IPS-NIHi11 (cell line): ENCODE results near the gene C4B.
"Not testable (repeated sequence)": the region's sequence is repeated elsewhere in the genome, so short reads cannot be mapped to it uniquely, and the experiment has no call there.

Source experiments
- DNase-seq: peaks from one replicate; pipeline ENCODE4 v3.0.0; 2012; ENCODE audit warnings: mixed read lengths, low spot score

Gene C4B

DNA sequence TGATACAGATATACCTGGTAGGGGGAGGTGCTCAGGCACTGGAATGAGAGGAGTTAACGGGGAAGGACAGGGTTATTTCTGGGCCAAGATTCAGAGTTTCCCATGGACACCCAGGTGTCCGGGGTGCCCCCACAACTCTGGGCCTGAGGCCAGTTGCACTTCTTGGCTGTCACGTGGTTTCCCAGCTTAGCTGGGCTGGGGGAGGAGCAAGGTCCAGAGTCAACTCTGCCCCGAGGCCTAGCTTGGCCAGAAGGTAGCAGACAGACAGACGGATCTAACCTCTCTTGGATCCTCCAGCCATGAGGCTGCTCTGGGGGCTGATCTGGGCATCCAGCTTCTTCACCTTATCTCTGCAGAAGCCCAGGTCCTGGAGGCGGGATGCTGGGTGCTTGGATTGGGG is at the start of gene C4B:
C4B (plus strand) TSS at position 249 of the 400 bp plus-strand sequence; CDS start at position 300, 51 bp downstream.
- not testable (repeated sequence) for DNase-seq

DNA sequence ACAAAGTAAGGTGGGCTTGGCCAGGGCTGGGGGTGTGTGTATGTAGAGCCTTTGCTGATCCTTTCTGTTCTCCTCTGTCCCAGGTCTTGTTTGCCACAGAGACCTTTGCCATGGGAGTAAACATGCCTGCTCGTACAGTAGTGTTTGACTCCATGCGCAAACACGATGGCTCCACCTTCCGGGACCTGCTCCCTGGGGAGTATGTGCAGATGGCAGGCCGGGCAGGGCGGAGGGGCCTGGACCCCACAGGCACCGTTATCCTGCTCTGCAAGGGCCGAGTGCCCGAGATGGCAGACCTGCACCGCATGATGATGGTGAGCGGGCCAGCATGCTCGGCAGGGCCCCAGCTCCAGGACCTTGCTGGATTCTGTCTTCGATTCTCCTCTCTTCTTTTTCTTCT is 48.9 kb upstream of the C4B start:
- DNase-seq, result no peak

DNA sequence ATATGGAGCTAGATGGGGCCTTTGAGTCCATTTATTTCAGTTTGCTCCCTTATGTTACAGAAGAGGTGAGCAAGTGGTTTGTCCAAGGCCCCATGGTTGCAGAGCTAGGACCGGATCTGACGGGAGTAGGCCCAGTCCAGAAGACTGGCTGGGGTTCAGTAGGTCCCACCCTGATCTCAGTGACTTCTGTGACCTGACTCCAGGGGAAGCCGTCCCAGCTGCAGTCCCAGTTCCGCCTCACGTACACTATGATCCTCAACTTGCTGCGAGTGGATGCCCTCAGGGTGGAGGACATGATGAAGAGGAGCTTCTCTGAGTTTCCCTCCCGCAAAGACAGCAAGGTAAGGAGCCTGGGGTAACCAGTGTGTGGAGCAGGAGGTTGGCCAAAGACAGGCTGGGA is 48.1 kb upstream of the C4B start:
- DNase-seq, result no peak

DNA sequence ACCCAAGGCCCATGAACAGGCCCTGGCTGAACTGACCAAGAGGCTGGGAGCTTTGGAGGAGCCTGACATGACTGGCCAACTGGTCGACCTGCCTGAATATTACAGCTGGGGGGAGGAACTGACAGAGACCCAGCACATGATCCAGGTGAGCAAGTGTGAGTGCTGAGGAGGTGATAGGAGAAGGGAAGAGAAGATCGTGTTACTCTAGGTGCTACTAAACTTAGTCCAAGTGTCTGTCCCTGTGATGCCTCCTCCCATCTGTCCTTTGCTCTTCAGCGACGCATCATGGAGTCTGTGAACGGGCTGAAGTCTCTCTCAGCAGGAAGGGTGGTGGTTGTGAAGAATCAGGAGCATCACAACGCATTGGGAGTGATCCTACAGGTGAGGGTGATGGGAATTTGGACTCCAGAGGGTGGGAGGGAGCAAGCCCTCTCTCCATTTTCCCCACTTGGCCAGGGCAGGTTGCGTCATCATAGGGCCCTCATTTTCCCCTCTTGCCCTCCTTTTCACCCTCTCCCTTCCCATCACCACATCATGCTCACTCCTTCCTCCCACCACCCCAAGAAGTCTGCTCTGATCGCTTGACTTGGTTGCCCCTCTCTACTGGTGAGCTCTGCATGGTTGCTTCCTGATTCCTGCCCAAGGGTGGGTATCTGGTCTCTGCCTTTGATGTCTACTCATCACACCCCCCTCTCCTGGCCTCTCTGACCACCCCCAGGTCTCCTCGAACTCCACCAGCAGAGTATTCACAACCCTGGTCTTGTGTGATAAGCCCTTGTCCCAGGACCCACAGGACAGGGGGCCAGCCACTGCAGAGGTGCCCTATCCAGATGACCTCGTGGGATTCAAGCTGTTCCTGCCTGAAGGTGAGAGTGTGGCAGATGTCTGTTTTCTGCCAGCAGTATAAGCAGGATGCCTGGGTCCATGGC is 47.3 kb upstream of the C4B start:
- DNase-seq, result no peak

DNA sequence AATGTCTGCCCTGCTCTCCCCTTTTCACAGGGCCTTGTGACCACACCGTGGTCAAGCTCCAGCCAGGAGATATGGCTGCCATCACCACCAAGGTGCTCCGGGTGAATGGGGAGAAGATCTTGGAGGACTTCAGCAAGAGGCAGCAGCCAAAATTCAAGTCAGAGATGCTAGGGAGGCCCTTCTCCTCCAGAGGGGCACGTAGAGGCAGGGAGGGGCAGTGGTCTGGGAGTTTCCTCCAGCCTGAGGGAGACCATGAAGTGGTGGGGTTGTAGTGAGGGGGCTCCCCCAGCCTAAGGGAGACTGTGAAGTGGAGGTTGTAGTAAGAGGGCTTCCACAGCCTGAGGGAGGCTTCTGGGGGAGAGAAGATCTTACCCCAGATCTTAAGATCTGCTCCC is 46.7 kb upstream of the C4B start:
- no peak for DNase-seq

DNA sequence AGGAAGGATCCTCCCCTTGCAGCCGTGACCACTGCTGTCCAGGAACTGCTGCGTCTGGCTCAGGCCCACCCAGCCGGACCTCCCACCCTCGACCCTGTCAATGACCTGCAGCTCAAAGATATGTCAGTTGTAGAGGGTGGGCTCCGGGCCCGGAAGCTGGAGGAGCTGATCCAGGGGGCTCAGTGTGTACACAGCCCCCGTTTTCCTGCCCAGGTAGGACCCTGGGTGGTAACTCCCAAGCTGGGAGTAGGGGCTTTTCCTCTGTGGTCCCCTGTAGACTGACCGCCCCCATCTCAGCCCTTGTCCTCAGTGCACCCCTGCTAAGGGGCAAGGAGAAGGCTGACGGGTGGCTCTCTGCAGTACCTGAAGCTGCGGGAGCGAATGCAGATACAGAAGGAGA is 46.3 kb upstream of the C4B start:
- DNase-seq, result no peak

DNA sequence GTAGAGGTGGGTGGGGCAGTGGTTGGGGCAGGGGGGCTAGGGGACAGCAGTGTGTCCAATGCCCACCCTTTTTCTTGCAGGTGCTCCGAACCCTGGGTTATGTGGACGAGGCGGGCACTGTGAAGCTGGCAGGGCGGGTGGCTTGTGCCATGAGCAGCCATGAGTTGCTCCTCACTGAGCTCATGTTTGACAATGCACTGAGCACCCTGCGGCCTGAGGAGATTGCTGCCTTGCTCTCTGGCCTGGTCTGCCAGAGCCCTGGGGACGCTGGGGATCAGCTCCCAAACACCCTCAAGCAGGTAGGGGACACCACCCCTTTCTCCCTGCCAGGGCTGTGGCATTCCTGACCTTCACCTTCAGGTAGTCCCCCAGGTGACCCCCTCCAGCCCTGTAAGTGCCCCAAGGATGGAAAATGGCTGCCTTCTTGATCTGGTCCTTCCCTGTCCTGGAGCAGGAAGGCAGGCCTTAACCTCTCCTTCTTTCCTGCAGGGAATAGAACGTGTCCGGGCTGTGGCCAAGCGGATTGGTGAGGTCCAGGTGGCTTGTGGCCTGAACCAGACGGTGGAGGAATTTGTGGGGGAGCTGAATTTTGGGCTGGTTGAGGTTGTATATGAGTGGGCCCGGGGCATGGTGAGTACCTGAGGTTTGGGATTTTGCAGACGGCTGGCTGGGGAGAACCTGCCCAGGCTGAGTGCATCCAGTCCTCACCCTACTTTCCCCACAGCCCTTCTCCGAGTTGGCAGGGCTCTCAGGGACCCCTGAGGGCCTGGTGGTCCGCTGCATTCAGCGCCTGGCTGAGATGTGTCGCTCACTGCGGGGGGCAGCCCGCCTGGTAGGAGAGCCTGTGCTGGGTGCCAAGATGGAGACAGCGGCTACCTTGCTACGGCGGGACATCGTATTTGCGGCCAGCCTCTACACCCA is 45.5 kb upstream of the C4B start:
- no peak for DNase-seq

DNA sequence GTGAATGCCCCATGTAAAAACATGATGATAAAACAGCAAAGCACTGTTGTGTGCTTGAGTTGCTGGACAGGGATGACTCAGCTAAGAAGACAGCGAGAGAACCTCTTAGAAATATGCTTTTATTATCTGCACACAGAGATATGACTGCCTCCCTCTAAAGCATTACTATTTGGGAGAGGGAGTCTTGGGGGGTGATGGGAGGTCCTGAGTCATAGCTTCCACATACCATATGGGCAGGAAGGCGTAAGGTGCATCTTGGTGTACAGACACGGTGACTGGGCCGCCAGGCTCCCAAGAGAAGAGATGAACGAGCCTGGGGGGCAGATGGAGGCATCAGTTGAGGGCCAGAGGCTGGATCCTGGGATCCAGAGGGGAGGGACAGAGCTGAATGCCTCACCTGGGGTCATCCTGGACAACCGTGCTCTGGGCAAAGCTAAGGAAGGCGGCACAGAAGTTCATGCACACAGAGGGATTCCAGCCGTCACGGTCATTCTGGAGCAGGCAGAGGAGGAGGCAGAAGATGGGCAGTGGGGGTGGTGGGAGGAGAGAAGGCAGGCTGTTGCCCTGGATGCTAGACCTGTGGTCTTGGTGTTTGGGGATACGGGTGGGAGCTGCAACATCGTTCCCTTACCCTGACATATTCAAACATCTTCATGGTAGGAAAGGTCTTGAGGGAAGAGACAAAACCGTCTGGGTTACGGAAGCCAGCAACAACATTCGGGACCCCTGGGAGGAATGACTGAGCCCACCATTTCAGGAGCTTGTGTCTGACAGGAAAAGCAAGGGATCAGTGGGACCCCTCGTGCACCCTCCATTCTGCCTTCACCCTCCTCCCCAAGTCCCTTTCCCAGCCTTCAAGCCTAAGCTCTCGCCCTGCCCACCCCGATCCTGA is 44.6 kb upstream of the C4B start:
- DNase-seq, result no peak

DNA sequence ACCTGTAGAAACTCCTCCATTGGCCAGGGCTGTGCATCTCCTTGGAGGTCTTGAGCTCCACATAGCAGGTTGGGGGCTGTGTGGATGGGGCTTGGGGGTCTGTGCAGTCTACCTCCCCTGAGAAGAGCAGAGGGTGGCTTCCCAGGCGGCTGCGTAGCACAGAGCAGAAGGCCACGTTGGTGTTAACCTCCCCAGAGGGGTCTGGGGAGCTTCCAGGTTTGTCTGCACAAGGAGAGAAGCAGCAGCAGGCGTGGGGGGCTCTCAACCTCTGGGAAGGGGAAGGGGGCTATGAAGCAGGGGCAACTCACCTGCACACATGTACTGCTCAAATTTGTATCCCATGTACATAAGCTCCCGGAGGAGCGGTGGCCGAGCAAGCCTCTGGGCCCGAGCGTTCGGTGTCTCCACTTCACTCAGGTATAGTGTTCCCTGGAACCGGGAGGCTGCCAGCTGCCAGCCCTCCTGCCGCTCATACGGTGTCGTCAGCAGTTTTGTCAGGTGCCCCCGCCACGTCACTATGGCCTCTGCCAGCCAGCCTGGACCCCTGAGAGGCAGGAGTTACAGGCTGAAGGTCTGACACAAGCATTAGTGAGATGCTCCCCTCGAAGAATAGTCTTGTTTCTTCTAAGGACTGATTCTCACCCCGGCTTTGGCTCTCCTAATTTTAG is 43.9 kb upstream of the C4B start:
- DNase-seq, result no peak

DNA sequence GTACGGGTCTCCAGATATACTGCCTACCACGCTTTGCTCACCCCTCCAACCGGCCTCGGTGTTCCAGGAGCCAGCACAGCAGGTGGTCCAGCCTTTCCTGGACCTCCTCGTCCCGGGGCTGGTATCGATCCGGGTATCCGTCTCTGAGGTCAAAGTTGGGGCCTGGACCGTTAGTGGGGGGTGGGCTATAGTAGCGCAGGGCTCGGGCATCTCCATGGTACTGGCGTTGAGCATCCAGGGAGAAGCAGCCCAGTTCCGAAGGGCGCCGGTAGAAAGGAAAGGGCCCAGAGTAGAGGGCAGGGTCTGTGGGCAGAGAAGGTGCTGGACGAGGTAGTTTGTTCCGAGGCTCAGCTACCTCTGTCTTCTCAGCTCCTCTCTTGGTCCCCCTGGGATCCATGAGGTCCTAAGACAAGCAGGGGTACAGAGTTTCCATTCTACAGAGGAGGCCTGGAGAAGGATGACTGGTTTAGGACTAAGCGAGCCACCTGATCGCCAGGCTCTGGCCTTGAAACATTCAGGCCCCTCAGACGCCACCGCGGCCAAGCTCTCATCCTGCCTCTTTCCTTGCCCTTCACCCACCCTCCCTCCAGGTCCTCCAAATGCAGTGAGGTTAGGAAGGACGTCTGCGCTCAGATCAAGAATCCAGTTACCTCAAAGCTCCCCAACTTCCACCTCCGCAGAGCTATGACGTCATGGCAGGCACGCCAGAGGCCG is 43.2 kb upstream of the C4B start:
- DNase-seq, result peak; percentile 25

DNA sequence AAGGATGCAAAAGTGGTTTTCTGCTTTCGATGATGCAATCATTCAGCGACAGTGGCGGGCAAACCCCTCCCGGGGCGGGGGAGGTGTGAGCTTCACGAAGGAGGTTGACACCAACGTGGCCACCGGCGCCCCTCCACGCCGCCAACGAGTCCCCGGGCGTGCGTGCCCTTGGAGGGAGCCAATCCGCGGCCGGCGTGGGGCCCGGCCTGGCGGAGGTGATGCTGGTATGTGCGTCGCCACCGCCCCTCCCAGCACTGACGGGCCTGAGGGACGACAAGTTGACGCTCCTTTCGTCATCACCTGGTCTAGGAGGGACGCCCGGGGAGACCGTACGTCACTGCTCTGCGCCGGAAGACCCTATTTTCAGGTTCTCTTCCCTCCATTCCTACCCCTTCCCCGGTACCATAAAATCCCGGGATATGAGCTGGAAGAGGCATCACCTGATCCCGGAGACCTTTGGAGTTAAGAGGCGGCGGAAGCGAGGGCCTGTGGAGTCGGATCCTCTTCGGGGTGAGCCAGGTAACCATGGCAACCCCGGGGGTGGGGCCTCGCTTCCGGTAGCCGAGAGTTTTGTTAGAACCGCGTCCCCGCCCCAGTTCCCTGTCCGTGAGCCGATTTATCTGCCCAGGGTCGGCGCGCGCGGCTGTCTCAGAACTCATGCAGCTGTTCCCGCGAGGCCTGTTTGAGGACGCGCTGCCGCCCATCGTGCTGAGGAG is 42.4 kb upstream of the C4B start, which contains the start of gene DXO:
DXO (minus strand) TSS at position 146 of the 716 bp plus-strand sequence. CDS start 463 bp downstream, outside the sequence.
- DNase-seq, result peak; percentile 99

DNA sequence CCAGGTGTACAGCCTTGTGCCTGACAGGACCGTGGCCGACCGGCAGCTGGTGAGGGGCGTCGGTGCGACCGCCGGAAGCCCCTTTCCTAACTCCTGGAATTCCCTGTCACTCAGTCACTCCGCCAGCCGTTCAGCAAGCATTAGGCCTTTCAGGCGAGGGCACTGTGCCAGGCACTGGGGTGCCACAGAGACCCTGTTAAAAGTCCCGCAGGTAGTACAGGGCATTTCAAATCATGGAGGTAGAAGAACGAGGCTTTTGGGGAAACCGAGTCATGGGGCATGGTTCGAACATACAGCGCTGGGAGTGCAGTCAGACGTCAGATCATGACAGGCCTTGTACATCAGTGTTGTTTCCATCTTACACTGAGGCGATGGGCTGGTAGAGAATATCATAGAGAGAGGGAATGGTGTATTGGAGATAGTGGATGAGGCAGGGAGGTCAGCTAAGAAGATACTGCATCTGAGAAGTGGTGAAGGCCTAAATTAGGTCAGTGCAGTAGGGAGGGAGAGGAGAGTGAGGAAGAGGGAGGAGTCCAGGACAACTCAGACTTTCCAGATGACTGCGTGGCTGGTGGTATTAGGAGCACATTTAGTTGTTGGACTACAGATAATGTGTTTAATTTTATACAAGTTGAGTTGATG is 41.8 kb upstream of the C4B start:
- DNase-seq, result no peak

DNA sequence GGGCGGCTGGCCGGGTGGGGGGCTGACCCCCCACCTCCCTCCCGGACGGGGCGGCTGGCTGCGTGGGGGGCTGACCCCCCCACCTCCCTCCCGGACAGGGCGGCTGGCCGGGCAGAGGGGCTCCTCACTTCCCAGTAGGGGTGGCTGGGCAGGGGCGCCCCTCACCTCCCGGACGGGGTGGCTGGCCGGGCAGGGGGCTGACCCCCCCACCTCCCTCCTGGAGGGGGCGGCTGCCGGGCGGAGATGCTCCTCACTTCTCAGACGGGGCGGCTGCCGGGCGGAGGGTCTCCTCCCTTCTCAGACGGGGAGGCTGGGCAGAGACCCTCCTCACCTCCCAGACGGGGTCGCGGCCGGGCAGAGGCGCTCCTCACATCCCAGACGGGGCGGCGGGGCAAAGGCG is 38.5 kb upstream of the C4B start:
- not testable (repeated sequence) for DNase-seq

DNA sequence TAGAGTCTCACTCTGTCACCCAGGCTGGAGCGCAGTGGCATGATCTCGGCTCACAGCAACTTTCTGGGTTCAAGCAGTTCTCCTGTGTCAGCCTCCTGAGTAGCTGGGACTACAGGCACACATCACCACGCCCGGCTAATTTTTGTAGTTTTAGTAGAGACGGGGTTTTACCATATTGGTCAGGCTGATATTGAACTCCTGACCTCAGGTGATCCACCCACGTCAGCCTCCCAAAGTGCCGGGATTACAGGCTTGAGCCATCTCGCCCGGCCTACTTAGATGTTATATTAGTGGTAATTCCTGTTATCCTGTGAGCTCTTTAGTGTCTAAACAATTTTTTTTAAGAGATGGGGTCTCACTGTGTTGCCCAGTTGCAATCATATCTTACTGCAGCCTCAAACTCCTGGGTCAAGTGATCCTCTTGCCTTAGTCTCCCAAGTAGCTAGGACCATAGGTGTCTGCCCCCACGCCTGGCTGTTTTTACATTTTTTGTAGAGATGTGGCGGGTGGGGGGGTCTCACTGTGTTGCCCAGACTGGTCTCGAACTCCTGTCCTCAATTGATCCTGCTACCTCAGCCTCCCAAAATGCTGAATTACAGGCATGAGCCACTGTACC is 36.7 kb upstream of the C4B start:
- no peak for DNase-seq

DNA sequence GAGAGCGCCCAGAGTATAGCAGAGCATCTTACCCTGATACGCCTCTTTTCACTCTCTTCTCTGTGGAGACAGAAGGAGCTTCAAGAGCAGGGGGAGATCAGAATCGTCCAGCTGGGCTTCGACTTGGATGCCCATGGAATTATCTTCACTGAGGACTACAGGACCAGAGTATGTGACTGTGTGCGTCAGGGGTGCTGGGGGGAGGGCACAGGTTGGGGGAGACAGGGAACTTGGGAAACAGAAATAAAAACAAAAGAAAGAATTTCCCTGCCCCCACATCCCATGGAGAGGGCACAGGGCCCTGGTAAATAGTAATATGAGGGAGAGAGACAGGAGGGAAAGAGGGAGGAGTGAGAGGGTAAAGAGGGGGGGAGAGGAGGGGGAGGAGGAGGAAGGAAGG is 35.8 kb upstream of the C4B start:
- no peak for DNase-seq

DNA sequence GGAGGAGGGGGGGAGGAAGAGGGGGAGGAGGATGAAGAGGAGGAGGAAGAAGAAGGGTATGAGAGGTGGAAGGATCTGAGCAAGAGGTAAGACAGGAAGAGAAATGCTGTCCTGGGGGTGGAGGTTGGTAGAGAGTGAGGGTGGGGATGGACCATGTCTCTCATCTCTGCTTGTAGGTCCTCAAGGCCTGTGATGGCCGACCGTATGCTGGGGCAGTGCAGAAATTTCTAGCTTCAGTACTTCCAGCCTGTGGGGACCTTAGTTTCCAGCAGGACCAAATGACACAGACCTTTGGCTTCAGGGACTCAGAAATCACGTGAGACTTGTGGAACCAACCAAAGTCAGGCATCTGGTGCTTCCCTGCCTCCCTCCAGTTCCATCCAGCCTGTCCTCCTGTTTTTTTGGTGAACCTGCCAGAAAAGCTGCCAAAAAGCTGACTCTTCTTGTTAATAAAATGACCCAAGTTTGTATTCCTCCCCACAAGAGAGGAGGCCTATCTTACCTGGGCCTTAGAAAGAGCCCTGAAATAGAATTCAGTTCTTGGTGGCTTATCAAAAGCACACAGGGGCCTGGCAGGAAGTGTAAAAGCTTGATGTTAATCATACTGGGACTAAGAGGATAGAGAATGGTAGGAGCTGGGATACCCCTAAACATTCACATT is 35.2 kb upstream of the C4B start:
- DNase-seq, result no peak

DNA sequence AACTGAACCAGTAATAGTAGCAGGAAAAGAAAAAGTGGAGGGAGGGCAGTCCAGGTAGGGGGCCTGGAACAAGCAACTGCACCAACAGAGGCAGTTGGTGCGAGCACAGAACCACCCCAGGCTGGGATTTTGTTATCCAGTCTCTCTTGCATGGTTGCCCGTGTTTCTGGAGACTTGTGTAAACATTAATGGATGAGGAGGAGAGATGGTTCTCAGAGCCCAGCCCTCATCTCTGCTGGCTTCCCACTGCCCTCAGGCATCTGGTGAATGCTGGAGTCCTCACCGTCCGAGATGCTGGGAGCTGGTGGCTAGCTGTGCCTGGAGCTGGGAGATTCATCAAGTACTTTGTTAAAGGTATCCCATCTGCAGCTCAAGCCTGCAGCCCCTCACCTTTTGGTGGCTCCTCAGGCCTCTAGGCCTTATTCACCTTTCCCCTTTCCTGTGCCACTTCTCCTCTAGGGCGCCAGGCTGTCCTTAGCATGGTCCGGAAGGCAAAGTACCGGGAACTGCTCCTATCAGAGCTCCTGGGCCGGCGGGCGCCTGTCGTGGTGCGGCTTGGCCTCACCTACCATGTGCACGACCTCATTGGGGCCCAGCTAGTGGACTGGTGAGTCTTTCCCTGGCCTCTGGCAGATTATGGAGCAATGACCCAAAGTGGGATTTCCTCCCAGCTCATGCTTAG is 34.3 kb upstream of the C4B start:
- DNase-seq, result not testable (repeated sequence)

DNA sequence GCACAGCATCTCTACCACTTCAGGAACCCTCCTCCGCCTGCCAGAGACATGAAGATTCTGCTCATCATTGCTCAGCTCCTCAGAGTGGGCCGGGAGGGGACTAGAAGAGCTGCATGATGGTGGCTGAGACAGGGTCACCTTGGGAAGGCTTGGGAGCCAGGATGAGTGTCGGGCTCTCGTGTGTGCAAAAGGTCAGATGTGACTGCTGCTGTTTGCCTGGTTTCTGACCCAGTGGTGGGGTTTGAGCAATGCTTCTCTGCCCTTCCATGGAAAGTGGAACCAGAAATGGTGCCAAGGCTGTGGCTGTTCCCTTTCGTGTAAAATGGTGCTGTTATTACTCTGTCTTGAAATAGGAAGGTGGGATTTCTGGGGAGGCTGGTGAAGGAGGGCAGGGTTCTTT is 33.6 kb upstream of the C4B start:
- DNase-seq, result not testable (repeated sequence)
